MG63 (cell line): ENCODE measurements around the gene ZNF761. TPM values are rescaled to one million over a fixed set of nuclear protein-coding genes. Genes with fewer than 3 reads are reported as not detected.
A peak's percentile ranks its signal among the peaks of the same experiment; 100 is the strongest.
"Not testable (repeated sequence)": the region's sequence is repeated elsewhere in the genome, so short reads cannot be mapped to it uniquely, and the experiment has no call there.

Experiments used
- DNase-seq: peaks from one replicate; pipeline ENCODE4 v3.0.0-alpha.2; 2020
- H3K27me3 ChIP-seq: fragments of 250-450 bp; sonication (Bioruptor Pico); 2 replicates; pipeline ENCODE4 v1.5.1; 2020; ENCODE audit warnings: mild to moderate bottlenecking, moderate library complexity
- H3K36me3 ChIP-seq: fragments of 250-450 bp; sonication (Bioruptor Pico); 2 replicates; pipeline ENCODE4 v1.5.1; 2020; ENCODE audit warnings: mild to moderate bottlenecking, moderate library complexity
- H3K4me3 ChIP-seq: fragments of 250-450 bp; sonication (Bioruptor Pico); 2 replicates; pipeline ENCODE4 v1.5.1; 2020; ENCODE audit warnings: mild to moderate bottlenecking, moderate library complexity
- H3K9me3 ChIP-seq: fragments of 250-450 bp; sonication (Bioruptor Pico); 2 replicates; pipeline ENCODE4 v1.5.1; 2020; ENCODE audit warnings: mild to moderate bottlenecking, moderate library complexity
- total RNA-seq: library from RNA; depleted of rRNA; stranded (reverse); fragments of >200 nt; shearing (Covaris generic); gene quantifications from 2 replicates; pipeline ENCODE4 v1.2.3, GENCODE V29; 2014; ENCODE audit warnings: low replicate concordance

Gene ZNF761
- total RNA-seq, 1 experiment from 2014 or later, result 9.7 TPM

GRCh38 chr19:53424968-53425597, 6.7 kb upstream of the ZNF761 start:
- no peak overlapping the region for H3K4me3 ChIP-seq
- no peaks in the 10 kb centered on the region for H3K27me3 ChIP-seq
- H3K9me3 ChIP-seq, result no peaks in the 10 kb centered on the region
- H3K36me3 ChIP-seq, result no peaks in the 10 kb centered on the region
- DNase-seq, result peak; percentile 48

DNA sequence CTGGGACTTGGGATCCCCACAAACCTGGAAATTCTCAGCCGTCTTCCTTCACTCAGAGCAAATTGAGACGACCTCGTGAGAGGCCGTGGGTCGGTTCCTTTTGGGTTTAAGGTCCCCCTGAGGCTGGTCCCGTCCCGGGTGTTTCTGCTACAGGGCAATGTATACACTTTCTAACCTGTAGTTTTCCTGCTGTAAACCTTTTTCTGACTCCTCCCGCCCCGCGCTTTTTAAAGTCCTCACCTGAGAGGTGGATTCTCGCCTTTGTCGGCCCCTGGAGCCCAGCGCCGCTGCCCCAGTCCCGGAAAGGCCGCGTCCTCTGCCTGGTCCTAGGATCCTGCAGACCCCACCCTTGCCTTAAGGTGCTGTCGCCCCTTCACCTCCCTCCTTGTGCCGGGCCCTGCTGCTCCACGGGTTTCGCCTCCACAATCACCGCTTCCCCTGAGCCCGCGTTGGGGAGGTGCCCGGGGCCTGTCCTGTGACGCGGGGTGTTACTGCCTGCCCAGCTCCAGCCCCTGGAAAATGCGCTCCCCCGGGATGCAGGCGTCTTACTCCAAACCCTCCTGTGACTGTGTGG, 391 bp downstream of the ZNF761 start:
- H3K9me3 ChIP-seq, result 0 out of 2 replicates have a peak, but pooled peaks cover 2% of the 10 kb centered on the region
- H3K27me3 ChIP-seq, result no peaks in the 10 kb centered on the region
- peak overlapping the region; percentile 76 for H3K4me3 ChIP-seq
- peaks cover 27% of the 10 kb centered on the region for H3K36me3 ChIP-seq
- DNase-seq, result peak; percentile 36

GRCh38 chr19:53443809-53444208, 12.0 kb downstream of the ZNF761 start:
- not testable (repeated sequence) for H3K9me3 ChIP-seq, H3K4me3 ChIP-seq, H3K27me3 ChIP-seq, DNase-seq
- H3K36me3 ChIP-seq, result peaks cover 64% of the 10 kb centered on the region

DNA sequence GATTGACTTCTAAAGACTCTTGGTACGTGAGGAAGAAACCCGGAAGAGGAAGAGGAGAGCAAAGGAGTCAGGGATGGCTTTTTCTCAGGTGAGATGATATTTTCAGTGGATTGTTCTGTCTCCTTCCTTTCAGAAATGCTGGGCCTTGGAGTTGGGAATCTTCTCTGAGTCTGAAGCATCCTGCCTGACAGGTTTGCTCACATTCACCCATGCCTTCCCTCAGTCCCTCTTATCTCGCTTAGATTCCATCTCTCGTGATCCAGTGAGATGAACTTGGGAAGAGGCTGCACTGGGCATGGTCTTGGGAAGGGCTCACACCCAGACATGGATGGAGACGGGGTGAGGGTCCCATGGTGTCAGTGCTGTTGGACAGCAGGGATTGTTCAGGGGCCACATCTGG, 15.4 kb downstream of the ZNF761 start:
- H3K4me3 ChIP-seq, H3K9me3 ChIP-seq, DNase-seq, H3K27me3 ChIP-seq: not testable (repeated sequence)
- peaks cover 72% of the 10 kb centered on the region for H3K36me3 ChIP-seq

- peaks cover 26% of the 10 kb centered on the region for H3K9me3 ChIP-seq
- no peak for DNase-seq
- H3K36me3 ChIP-seq, result peaks cover 65% of the 10 kb centered on the region
- H3K4me3 ChIP-seq, result no peak overlapping the region
- H3K27me3 ChIP-seq, result no peaks in the 10 kb centered on the region
Observed at GRCh38 chr19:53455828-53456227, 24.0 kb downstream of the ZNF761 start.

DNA sequence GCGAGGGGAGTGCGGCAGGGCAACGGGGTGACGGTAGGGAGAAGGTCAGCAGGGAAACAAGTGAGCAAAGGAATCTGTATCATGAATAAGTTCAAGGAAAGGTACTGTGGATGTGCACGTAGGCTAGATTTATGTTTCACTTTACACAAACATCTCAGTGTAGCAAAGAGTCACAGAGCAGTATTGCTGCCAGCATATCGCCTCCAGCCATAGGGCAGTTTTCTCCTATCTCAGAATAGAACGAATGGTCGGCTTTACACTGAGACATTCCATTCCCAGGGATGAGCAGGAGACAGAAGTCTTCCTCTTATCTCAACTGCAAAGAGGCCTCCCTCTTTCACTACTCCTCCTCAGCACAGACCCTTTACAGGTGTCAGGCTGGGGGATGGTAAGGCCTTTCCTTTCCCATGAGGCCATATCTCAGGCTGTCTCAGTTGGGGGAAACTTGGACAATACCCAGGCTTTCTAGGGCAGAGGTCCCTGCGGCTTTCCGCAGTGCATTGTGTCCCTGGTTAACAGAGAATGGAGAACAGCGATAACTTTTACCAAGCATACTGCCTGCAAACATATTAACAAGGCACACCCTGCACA, 28.4 kb downstream of the ZNF761 start:
- Histone ChIP-seq H3K36me3 (peaks cover 25% of the 10 kb centered on the region), H3K9me3 (peaks cover 21% of the 10 kb centered on the region)
- not testable (repeated sequence) for H3K4me3 ChIP-seq, DNase-seq, H3K27me3 ChIP-seq

GRCh38 chr19:53461866-53462265, 30.1 kb downstream of the ZNF761 start:
- peaks cover 17% of the 10 kb centered on the region for H3K9me3 ChIP-seq
- DNase-seq, result no peak
- H3K27me3 ChIP-seq, result no peaks in the 10 kb centered on the region
- peaks cover 12% of the 10 kb centered on the region for H3K36me3 ChIP-seq
- no peak overlapping the region for H3K4me3 ChIP-seq

- Histone ChIP-seq H3K36me3 (peaks cover 4% of the 10 kb centered on the region), H3K27me3 (no peaks in the 10 kb centered on the region), H3K4me3 (no peak overlapping the region), H3K9me3 (peaks cover 8% of the 10 kb centered on the region)
- DNase-seq, result no peak
Observed at GRCh38 chr19:53462861-53463260, 31.1 kb downstream of the ZNF761 start.

- no peaks in the 10 kb centered on the region for H3K27me3 ChIP-seq
- H3K9me3 ChIP-seq, result peaks cover 4% of the 10 kb centered on the region
- DNase-seq, result peak; percentile 7
- no peaks in the 10 kb centered on the region; the same call in 1 of the 2 replicates for H3K36me3 ChIP-seq
- no peak overlapping the region for H3K4me3 ChIP-seq
Observed at GRCh38 chr19:53463263-53463662, 31.5 kb downstream of the ZNF761 start.

DNA sequence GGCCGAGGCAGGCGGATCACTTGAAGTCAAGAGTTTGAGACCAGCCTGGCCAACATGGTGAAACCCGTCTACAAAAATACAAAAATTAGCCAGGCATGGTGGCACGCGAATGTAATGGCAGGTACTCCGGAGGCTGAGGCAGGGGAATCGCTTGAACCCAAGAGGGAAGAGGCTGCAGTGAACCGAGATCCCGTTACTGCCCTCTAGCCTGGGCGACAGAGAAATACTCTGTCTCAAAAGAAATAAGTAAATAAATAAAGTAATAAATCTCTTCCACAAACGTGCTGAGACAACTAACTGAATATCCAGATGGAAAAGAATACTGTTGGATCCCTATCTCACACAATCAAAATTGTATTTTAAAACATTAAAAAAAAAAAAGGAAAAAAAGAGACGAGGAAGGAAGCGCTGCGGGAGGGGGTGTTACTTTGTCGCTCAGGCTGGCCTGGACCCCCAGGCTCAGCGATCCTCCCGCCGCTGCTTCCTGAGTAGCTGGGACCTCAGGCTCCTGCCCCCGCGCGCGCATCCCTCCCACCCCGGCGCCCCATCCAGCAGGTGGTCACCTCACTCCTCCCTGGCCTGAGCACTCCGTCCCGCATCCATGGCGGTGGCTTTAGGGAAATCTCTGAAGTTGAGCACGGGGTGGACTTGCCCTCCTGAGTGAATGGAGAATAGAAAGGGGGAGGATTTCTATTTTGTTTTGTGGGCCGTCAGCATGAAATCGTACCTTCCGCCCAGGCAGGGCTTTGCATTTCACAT, 35.1 kb downstream of the ZNF761 start:
- no peaks in the 10 kb centered on the region for H3K9me3 ChIP-seq
- DNase-seq, result no peak
- no peaks in the 10 kb centered on the region for H3K27me3 ChIP-seq
- no peak overlapping the region for H3K4me3 ChIP-seq
- H3K36me3 ChIP-seq, result no peaks in the 10 kb centered on the region

- H3K4me3 ChIP-seq, result no peak within 1 kb of the TSS
- DNase-seq, result peak; percentile 29
- no peaks in the 10 kb centered on the region for H3K9me3 ChIP-seq
- H3K27me3 ChIP-seq, result no peaks in the 10 kb centered on the region
- no peaks in the 10 kb centered on the region for H3K36me3 ChIP-seq
Observed at GRCh38 chr19:53467485-53468262, 35.9 kb downstream of the ZNF761 start, which contains the start of gene ZNF813. Gene ZNF813, plus strand, starts transcription at chr19:53467733. Its CDS starts 16,090 bp downstream, at chr19:53483823.

GRCh38 chr19:53468628-53469027, 36.8 kb downstream of the ZNF761 start:
- not testable (repeated sequence) for H3K27me3 ChIP-seq, DNase-seq, H3K36me3 ChIP-seq, H3K4me3 ChIP-seq, H3K9me3 ChIP-seq

DNA sequence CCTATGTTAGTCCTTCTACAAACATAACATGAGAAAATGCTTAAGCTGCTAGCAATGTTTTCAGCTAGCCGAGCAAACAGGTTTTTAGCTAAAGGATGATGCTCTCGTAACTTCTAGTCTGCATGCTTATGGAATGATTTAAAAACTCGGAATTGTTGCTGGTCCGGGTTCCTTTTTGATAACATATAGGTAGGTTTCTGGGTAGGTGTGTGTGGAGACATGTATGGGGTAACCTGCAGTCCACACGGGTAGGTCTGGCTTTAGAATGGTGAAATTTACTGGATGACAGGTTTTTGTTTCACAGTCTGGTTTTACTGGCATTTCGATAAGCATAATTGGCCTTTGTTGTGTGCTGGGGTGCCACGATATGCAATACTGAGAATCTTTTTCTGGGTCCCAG, 40.1 kb downstream of the ZNF761 start:
- Histone ChIP-seq H3K36me3 (no peaks in the 10 kb centered on the region), H3K4me3 (no peak overlapping the region), H3K9me3 (no peaks in the 10 kb centered on the region), H3K27me3 (no peaks in the 10 kb centered on the region)
- DNase-seq, result no peak

GRCh38 chr19:53474832-53475231, 43.0 kb downstream of the ZNF761 start:
- H3K4me3 ChIP-seq, H3K27me3 ChIP-seq: not testable (repeated sequence)

DNA sequence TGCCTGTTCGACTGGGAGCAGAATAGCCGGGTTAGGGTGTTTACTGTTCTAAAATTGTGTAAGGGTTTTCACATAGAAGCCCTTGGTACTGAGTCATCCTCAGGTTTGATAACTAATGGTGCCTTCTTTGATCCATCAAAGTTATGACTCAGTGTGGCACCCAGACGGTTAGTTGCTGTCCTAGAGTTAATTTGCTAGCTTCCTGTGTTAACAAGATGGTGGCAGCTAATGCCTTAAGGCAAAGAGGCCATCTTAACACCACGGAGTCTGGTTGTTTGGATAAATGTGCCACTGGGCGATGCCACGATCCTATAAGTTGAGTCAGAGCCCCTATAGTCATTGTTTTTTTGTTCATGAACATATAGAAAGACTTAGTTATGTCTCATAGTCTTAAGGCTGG, 43.7 kb downstream of the ZNF761 start:
- not testable (repeated sequence) for H3K27me3 ChIP-seq, H3K36me3 ChIP-seq, H3K9me3 ChIP-seq, DNase-seq, H3K4me3 ChIP-seq

More at GRCh38 chr19:53474832-53475231, 43.0 kb downstream of the ZNF761 start:
- DNase-seq, H3K36me3 ChIP-seq, H3K9me3 ChIP-seq: not testable (repeated sequence)

GRCh38 chr19:53483751-53484150, 52.0 kb downstream of the ZNF761 start:
- H3K9me3 ChIP-seq, H3K4me3 ChIP-seq, DNase-seq, H3K36me3 ChIP-seq, H3K27me3 ChIP-seq: not testable (repeated sequence)
